ES-I3 (cell line): ENCODE measurements around the gene INPP1.

Source experiments
- H3K36me3 ChIP-seq: 2 replicates; pipeline ENCODE4 v1.6.1; 2013; ENCODE audit warnings: mild to moderate bottlenecking, low read length, control low read depth, moderate library complexity; ENCODE audit not compliant: insufficient read depth
- H3K4me1 ChIP-seq: 2 replicates; pipeline ENCODE4 v1.6.1; 2013; ENCODE audit warnings: mild to moderate bottlenecking, control low read depth, low read length; ENCODE audit not compliant: insufficient read depth
- H3K9ac ChIP-seq: 2 replicates; pipeline ENCODE4 v1.6.1; 2013; ENCODE audit warnings: low read depth, mild to moderate bottlenecking, low read length, moderate library complexity
- H3K9me3 ChIP-seq: 2 replicates; pipeline ENCODE4 v1.6.1; 2013; ENCODE audit warnings: mild to moderate bottlenecking, low read length, moderate library complexity; ENCODE audit not compliant: control insufficient read depth, insufficient read depth

INPP1 gene

DNA sequence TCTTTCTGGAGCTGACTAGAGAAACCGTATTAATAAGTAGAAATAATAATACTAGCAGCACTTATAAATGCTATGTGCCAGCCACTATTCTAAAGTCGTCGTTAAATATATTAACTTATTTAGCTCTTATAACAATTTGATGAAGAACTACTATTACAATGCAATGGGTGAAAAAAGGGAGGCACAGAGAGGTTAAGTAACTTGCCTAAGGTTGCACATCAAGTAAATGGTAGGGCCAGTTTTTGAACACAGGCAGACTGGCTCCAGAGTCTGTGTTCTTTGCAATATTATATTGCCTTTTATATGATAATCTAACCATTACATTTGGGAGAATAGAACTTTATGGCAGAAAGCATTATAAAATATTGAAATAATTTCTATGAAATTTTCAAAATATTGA lies 17.6 kb downstream of the INPP1 start:
- H3K36me3 ChIP-seq: no peaks in the 10 kb centered on the region
- no peak overlapping the region for H3K9ac ChIP-seq
- peaks cover 10% of the 10 kb centered on the region; the same call in 1 of the 2 replicates for H3K4me1 ChIP-seq

DNA sequence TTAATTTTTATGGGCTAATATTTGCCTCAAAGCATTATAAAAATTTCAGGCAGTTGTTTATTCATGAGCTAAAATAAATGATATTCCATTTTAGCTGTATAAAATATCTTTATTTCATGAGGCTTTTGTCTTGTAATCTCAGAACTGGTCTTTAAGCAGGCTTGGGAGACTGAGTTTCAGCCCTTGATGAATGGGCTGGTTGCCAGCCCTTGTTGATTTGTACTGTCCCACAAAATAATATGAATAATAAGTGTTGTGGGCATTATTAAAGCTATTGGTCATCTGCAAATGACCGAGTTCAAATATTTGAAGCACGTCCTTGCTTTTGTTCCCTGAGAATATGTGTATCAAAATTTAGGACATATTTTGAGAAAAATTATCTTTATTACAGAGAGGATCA lies 18.2 kb downstream of the INPP1 start:
- no peak overlapping the region for H3K9ac ChIP-seq
- H3K4me1 ChIP-seq: peaks cover 7% of the 10 kb centered on the region; the same call in 1 of the 2 replicates
- H3K9me3 ChIP-seq: no peaks in the 10 kb centered on the region
- no peaks in the 10 kb centered on the region for H3K36me3 ChIP-seq

More for the DNA sequence above, 17.6 kb downstream of the INPP1 start:
- H3K9me3 ChIP-seq: no peaks in the 10 kb centered on the region

DNA sequence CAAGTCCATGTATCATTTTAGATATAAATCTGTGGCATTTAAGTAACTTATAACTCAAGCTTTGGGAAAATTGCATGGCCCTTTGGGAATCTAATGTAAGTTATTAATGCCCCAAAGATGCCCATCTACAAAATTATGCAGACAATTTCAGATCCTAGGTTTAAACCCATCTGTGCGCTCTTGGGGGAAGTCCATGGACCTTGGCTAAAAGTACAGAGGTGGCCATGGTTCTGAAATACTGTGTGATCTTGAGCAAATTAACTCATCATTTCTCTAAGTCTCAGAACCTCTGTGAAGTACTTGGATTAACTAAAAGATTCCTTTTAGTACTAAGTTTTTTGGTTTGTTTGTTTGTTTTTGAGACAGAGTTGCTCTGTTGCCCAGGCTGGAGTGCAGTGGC lies 19.5 kb downstream of the INPP1 start:
- no peaks in the 10 kb centered on the region for H3K36me3 ChIP-seq
- no peaks in the 10 kb centered on the region for H3K9me3 ChIP-seq
- no peak overlapping the region for H3K9ac ChIP-seq
- peaks cover 7% of the 10 kb centered on the region; the same call in 1 of the 2 replicates for H3K4me1 ChIP-seq

DNA sequence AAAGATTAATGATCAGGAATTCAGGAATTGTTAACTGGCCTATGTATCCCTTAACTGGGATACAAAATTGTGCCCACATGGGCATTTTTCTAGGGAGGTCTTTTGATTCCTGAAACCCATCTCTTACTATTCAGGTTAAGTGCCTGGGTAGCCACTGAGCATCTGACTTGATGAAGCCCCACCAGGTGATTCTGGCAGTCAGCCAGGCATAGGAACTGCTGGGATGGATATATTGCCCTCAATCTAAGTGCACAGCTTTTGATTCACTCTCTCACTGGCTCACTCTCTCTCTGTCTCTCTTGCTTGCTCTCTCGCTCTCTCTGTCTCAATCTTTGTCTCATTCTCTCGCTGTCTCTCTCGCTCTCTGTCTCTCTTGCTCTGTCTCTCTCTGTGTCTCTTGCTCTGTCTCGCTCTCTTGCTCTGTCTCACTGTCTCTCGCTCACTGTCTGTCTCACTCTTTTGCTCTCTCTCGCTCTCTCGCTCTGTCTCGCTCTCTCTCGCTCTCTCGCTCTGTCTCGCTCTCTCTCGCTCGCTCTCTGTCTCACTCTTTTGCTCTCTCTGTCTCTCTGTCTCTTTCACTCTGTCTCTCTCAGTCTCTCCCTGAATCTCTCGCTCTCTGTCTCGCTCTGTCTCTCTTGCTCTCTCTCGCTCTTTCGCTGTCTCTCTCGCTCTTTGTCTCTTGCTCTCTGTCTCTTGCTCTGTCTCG lies 22.3 kb downstream of the INPP1 start:
- no peaks in the 10 kb centered on the region for H3K36me3 ChIP-seq
- H3K9ac ChIP-seq: no peak overlapping the region
- H3K9me3 ChIP-seq: no peaks in the 10 kb centered on the region
- H3K4me1 ChIP-seq: no peaks in the 10 kb centered on the region

DNA sequence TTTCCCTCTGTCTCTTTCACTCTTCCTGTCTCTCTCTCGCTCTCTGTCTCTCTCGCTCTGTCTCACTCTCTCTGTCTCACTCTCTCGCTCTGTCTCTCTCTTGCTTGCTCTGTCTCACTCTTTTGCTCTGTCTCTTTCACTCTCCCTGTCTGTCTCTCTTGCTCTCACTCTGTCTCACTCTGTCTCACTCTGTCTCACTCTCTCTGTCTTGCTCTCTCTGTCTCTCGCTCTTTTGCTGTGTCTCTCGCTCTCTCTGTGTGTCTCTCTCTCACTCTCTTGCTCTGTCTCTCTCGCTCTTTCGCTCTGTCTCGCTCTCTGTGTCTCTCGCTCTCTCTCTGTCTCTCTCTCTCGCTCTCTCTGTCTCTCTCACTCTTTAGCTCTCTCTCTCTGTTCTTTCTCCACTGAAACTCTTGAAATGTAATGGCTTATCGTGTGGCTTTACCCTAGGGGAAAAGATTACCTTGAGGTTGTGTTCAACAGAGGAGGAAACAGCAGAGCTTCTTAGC lies 22.9 kb downstream of the INPP1 start:
- Histone ChIP-seq H3K4me1 (no peaks in the 10 kb centered on the region), H3K9me3 (no peaks in the 10 kb centered on the region), H3K36me3 (no peaks in the 10 kb centered on the region), H3K9ac (no peak overlapping the region)

DNA sequence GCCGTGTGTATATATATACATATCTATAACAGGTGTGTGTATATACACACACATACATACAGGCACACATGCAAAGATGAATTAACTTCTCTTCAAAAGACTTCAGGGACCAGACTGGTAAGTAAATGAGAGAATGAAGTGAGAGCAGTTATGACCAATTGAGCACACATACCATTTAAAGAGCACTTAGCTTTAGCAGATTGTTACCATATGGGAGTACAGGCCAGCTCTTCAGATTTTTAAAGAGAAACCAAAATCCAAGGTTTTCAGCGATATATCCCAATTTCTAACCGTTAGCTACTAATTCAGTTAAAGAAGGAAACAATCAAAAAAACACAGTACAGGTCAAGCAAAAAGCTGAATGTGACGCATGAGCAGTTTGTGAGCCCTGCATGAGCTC lies 23.7 kb downstream of the INPP1 start:
- Histone ChIP-seq H3K36me3 (no peaks in the 10 kb centered on the region), H3K9ac (no peak overlapping the region), H3K4me1 (no peaks in the 10 kb centered on the region), H3K9me3 (no peaks in the 10 kb centered on the region)

DNA sequence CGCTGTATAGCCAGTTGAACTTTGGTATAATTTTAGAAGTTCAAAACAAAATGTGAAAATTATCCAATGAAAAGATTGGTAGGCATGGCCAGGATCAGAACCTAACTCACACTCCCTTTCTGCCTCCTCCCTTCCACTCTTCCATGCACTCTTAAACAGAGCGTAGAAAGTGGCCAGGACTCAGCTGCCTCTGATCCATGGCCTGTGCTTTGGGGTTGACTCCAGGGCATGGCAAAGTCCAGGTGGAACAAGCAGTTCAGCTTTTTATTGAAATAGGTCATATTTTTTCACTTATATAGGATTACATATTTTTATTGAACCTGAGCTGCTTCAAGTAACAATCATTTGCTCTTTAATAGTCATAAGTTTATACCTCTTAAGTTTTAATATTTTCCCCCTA lies 26.2 kb downstream of the INPP1 start:
- H3K9me3 ChIP-seq: no peaks in the 10 kb centered on the region

DNA sequence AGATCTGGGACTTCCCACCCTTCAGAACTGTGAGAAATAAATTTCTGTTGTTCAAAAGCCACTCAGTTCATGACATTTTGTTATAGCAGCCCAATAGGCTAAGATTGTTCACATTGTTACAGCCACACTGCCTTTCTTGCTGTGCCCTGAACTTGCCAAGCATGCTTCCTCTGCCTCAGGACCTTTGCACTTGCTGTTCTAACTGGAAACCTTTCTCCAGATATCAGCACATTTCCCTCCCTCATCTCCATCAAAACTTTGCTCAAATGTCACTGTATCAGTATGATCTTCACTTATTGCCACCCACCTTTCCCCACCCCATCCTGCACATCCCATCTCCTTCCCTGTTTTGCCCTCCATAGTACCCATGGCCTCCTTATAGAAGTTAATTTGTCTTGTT lies 32.7 kb downstream of the INPP1 start:
- no peaks in the 10 kb centered on the region for H3K36me3 ChIP-seq
- H3K9me3 ChIP-seq: no peaks in the 10 kb centered on the region
- no peaks in the 10 kb centered on the region for H3K4me1 ChIP-seq
- no peak overlapping the region for H3K9ac ChIP-seq

More for the DNA sequence above, 26.2 kb downstream of the INPP1 start:
- no peak overlapping the region for H3K9ac ChIP-seq
- no peaks in the 10 kb centered on the region for H3K4me1 ChIP-seq
- H3K36me3 ChIP-seq: no peaks in the 10 kb centered on the region

DNA sequence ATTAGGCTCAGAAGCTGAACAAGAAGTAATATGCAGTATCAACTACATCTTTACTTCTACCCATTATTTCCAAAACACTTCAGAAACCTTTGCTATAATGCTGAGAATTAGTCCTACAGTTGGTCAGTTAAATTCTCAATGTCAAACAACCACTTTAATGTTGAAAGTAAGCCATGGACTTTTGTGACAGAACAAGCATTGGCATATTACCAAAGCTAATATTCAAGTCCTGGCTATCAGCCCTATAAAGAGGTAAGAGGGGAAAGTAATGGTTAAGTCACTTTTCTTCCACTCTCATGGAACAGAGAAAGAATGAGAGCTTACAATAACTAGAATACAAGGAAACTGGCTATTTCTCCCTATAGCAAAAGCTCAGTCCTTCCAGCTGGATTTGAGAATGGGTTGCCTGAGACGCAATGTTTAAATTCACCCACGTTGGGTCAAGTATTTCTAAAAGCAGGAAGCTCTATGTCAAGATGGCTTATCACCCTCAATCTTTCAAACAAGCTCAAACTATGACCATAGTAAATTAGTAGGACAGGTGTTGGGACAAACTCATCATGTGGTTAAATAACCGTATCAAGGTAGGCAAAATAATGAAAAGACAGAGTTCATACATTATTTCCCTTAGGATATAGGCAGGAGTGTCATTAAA lies 33.3 kb downstream of the INPP1 start:
- Histone ChIP-seq H3K4me1 (no peaks in the 10 kb centered on the region), H3K9ac (no peak overlapping the region), H3K9me3 (no peaks in the 10 kb centered on the region), H3K36me3 (no peaks in the 10 kb centered on the region)

DNA sequence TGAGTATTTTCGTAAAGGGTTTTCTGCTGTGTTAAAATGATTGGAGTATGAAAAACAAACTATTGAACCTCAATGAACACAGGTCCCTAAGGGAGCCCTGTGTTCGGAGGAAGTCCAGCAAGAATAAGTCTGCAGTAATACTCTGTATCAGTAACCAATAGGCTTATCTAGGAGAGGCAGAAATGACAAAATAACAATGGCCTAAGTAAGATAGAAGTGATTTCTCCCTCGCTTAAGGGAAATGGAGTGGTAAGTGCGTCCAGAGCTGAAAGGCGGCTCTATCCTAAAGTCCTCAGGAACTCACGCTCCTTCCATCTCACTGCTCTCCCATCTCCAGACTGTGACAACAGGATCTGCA lies 35.5 kb downstream of the INPP1 start:
- H3K36me3 ChIP-seq: no peaks in the 10 kb centered on the region
- no peak overlapping the region for H3K9ac ChIP-seq
- no peaks in the 10 kb centered on the region for H3K9me3 ChIP-seq
- no peaks in the 10 kb centered on the region for H3K4me1 ChIP-seq

DNA sequence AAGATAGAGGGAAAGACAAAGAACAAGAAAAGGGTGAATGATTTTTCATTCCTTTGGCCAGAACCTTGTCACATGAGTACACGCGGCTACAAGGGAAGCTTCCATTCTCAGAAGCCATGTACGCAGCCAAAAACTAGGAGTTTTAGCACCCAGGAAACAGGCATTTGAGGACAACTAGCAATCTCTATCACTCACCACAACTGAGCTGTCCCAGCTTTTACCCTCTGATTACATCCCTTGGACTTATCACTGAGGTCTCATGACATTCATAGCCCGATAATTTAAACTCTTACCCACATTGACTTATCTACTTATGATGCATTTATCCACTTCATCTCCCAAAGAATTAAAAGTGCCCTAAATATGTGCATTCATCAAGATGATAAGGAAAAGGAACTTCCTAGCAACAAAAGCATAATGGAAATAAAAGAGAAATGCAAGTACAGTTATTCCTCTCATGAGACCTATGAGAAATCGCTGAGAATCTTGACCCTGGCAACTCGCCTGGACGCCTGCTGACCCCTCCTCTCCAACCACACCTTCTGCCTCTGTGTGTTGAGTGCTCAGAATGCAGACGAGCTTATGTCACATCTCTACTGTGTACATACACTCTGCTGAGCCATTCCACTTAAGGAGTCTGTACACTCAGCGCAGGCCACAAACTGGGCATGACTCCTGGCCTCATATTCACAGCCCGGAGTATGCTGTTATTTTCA lies 36.0 kb downstream of the INPP1 start:
- Histone ChIP-seq H3K9ac (no peak overlapping the region), H3K9me3 (no peaks in the 10 kb centered on the region), H3K4me1 (no peaks in the 10 kb centered on the region), H3K36me3 (no peaks in the 10 kb centered on the region)

DNA sequence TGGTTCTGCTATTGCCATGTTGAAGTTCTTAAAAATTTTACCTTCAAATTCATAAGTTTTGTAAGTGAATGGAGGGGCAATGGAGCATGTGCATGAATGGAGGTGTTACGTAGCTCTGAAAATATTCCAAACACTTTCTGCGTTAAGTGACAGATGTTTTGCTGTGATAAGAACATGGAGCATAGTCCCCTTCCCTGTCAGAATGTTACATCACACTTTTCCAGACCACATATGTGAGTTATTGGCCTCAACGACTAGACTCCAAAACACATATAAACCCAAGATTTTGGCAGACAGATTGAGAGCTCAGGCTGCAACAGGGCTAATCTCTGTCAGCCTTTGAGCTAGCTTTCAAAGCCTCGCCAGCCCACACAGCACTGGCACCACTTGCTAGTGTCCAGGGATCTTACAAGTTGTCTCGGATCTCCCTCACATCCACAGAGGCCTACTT lies 37.6 kb downstream of the INPP1 start:
- Histone ChIP-seq H3K9ac (no peak overlapping the region), H3K36me3 (no peaks in the 10 kb centered on the region), H3K9me3 (no peaks in the 10 kb centered on the region), H3K4me1 (no peaks in the 10 kb centered on the region)

DNA sequence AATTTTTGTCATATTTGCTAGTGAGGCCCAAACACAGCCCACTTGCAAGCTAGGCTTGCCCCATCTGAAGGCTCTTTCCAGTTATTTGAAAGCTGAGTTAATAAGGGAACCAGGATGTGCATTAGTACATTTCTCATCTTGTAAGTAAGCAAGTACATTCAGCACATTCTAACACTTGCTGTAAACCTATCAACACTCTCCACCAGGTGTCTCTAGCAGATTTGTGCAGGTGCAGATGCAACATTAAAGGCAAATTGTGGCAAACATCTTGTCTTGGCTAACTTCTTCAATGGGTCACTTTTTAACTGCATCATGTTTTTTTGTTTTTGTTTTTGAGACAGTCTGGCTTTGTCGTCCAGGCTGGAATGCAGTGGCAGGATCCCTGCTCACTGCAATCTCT lies 39.5 kb downstream of the INPP1 start:
- Histone ChIP-seq H3K36me3 (no peaks in the 10 kb centered on the region), H3K9ac (no peak overlapping the region), H3K4me1 (no peaks in the 10 kb centered on the region), H3K9me3 (no peaks in the 10 kb centered on the region)

DNA sequence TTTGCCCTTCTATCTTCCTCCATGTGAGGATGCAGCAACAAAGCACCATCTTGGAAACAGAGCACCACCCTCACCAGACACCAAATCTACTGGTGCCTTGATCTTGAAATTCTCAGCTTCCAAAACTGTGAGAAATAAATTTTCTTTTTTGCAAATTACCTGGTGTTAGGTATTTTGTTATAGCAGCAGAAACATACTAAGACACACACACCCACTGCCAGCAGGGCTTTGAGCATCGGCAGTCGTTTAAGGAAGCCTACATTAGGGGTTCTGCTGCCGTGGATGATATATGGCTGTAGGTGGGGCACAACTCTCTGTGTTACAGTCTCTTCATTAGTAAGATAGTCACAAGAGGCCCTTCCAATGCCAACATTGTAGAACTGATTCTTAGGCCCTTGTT lies 44.0 kb downstream of the INPP1 start:
- Histone ChIP-seq H3K4me1 (no peaks in the 10 kb centered on the region), H3K36me3 (no peaks in the 10 kb centered on the region), H3K9ac (no peak overlapping the region), H3K9me3 (no peaks in the 10 kb centered on the region)

DNA sequence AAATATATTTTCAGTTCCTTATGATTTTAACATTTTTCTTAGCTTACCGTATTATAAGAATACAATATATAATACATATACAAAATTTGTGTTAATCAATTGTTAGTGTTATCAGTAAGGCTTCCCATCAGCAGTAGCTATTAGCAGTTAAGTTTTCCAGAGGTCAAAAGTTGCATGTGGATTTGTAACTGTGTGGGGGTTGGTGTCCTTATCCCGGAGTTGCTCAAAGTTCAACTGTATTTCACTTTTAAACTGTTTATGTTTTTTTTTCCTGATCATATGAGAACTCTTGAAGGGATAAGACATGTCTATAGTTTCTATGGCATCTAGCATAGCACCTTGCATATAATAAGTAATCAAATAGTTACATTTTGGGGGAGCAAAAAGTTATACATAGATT lies 52.9 kb downstream of the INPP1 start:
- H3K36me3 ChIP-seq: no peaks in the 10 kb centered on the region
- no peaks in the 10 kb centered on the region for H3K9me3 ChIP-seq
- no peak overlapping the region for H3K9ac ChIP-seq
- no peaks in the 10 kb centered on the region for H3K4me1 ChIP-seq
